ENCODE measurements around the gene SEMA6D. TPM values are rescaled to one million over a fixed set of nuclear protein-coding genes. Genes with fewer than 3 reads are reported as not detected.

The SEMA6D gene
- total RNA-seq, 1 experiment from 2014 or later: 0.91 TPM

GRCh38 chr15:47670365-47670764, 46.9 kb upstream of the SEMA6D start:
- POLR2A ChIA-PET (ENCODE audit: unreplicated experiment): no interaction called here
- Histone ChIP-seq H3K9me2 (replicated peaks; ENCODE audit: low read length) (no peaks in the 10 kb centered on the region), H3K36me3 (ENCODE audit: low read depth, low read length) (no peaks in the 10 kb centered on the region), H4K20me1 (ENCODE audit: low read length) (no peaks in the 10 kb centered on the region), H2AFZ (ENCODE audit: low read length) (no peak overlapping the region), H3F3A (ENCODE audit: low read length, unreplicated experiment) (no peaks in the 10 kb centered on the region), H3K9ac (ENCODE audit: low read length) (no peak overlapping the region), H3K27me3 (ENCODE audit: low read length) (no peaks in the 10 kb centered on the region), H3K4me3 (ENCODE audit: low read length) (no peak overlapping the region), H3K27ac (ENCODE audit: low read length) (no peak overlapping the region), H3K9me3 (ENCODE audit: low read length) (no peaks in the 10 kb centered on the region), H3K4me1 (ENCODE audit: insufficient read depth, low read length) (peaks cover 14% of the 10 kb centered on the region), H3K79me2 (ENCODE audit: low read length) (no peaks in the 10 kb centered on the region), H3K4me2 (ENCODE audit: low read length) (no peak overlapping the region)
- intact Hi-C loops (cut with micrococcal nuclease): no loop called here
- DNase-seq (no peak), ATAC-seq (no peak)
- no TSS peak for BruUV-seq (replicated peaks)
- CTCF ChIA-PET: no interaction called here
- TF ChIP-seq, protein P1, sequence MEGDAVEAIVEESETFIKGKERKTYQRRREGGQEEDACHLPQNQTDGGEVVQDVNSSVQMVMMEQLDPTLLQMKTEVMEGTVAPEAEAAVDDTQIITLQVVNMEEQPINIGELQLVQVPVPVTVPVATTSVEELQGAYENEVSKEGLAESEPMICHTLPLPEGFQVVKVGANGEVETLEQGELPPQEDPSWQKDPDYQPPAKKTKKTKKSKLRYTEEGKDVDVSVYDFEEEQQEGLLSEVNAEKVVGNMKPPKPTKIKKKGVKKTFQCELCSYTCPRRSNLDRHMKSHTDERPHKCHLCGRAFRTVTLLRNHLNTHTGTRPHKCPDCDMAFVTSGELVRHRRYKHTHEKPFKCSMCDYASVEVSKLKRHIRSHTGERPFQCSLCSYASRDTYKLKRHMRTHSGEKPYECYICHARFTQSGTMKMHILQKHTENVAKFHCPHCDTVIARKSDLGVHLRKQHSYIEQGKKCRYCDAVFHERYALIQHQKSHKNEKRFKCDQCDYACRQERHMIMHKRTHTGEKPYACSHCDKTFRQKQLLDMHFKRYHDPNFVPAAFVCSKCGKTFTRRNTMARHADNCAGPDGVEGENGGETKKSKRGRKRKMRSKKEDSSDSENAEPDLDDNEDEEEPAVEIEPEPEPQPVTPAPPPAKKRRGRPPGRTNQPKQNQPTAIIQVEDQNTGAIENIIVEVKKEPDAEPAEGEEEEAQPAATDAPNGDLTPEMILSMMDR (conservative IDR thresholded peaks at IDR 0.05; ENCODE audit: low read depth, low read length): no peak
- no peak for TF ChIP-seq EZH2phosphoT487 (IDR thresholded peaks at IDR 0.05; ENCODE audit: borderline replicate concordance, low read length)
- no peak for TF ChIP-seq EZH2 (IDR thresholded peaks at IDR 0.05; ENCODE audit: low read length, unreplicated experiment)

- Histone ChIP-seq H3F3A (ENCODE audit: low read length, unreplicated experiment) (no peaks in the 10 kb centered on the region), H3K4me3 (ENCODE audit: low read length) (no peak overlapping the region), H2AFZ (ENCODE audit: low read length) (no peak overlapping the region), H3K9ac (ENCODE audit: low read length) (no peak overlapping the region), H3K27me3 (ENCODE audit: low read length) (no peaks in the 10 kb centered on the region), H3K4me2 (ENCODE audit: low read length) (no peak overlapping the region), H3K27ac (ENCODE audit: low read length) (no peak overlapping the region), H3K36me3 (ENCODE audit: low read depth, low read length) (no peaks in the 10 kb centered on the region), H4K20me1 (ENCODE audit: low read length) (no peaks in the 10 kb centered on the region), H3K9me2 (replicated peaks; ENCODE audit: low read length) (no peaks in the 10 kb centered on the region), H3K79me2 (ENCODE audit: low read length) (no peaks in the 10 kb centered on the region), H3K9me3 (ENCODE audit: low read length) (no peaks in the 10 kb centered on the region), H3K4me1 (ENCODE audit: insufficient read depth, low read length) (no peaks in the 10 kb centered on the region)
- no peak for TF ChIP-seq EZH2phosphoT487 (IDR thresholded peaks at IDR 0.05; ENCODE audit: borderline replicate concordance, low read length)
- TF ChIP-seq EZH2 (IDR thresholded peaks at IDR 0.05; ENCODE audit: low read length, unreplicated experiment): no peak
- TF ChIP-seq, protein P1 (conservative IDR thresholded peaks at IDR 0.05; ENCODE audit: low read depth, low read length): no peak
- no TSS peak for BruUV-seq (replicated peaks)
- CTCF ChIA-PET: no interaction called here
- no peak for ATAC-seq
- POLR2A ChIA-PET (ENCODE audit: unreplicated experiment): no interaction called here
- no peak for DNase-seq
- intact Hi-C loops (cut with micrococcal nuclease): no loop called here
Observed at GRCh38 chr15:47673232-47673761, 44.0 kb upstream of the SEMA6D start.

DNA sequence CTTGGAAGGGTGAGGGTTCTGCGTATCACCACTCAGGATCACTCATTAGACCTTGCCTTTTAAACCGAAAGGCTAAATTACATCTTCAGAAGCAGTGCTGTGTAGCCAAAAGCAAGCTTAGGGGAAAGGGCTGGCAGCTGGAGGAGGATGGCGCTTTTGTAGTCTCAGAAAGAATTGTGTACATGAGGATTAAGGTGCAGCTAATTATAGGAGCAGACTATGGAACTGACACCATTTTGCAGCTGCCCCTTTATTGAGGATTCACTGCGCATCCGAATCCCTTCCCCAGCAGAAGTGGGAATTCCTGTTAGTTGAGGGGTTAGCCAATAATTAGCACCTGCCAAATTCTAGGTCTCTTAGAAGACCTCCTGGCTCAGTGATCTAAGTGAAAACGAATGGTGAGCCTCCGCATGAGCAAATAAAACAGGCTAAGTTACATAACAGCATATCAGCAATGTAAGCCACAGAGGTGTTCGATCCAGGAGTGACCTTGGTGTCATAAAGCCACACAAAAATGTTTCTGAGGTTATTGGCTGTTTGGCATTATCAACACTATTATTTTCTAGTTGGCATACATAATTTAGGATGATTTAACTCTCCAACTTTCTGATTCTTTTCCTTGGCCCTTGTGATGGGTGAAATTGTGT, 42.6 kb upstream of the SEMA6D start:
- TF ChIP-seq EZH2phosphoT487 (IDR thresholded peaks at IDR 0.05; ENCODE audit: borderline replicate concordance, low read length): no peak
- TF ChIP-seq EZH2 (IDR thresholded peaks at IDR 0.05; ENCODE audit: low read length, unreplicated experiment): no peak
- TF ChIP-seq, protein P1 (conservative IDR thresholded peaks at IDR 0.05; ENCODE audit: low read depth, low read length): no peak
- Histone ChIP-seq H3K9ac (ENCODE audit: low read length) (no peak overlapping the region), H3F3A (ENCODE audit: low read length, unreplicated experiment) (no peaks in the 10 kb centered on the region), H3K4me3 (ENCODE audit: low read length) (no peak overlapping the region), H3K79me2 (ENCODE audit: low read length) (no peaks in the 10 kb centered on the region), H3K36me3 (ENCODE audit: low read depth, low read length) (no peaks in the 10 kb centered on the region), H3K27me3 (ENCODE audit: low read length) (no peaks in the 10 kb centered on the region), H3K4me1 (ENCODE audit: insufficient read depth, low read length) (no peaks in the 10 kb centered on the region), H3K4me2 (ENCODE audit: low read length) (no peak overlapping the region), H3K27ac (ENCODE audit: low read length) (no peak overlapping the region), H2AFZ (ENCODE audit: low read length) (no peak overlapping the region), H3K9me3 (ENCODE audit: low read length) (no peaks in the 10 kb centered on the region), H4K20me1 (ENCODE audit: low read length) (no peaks in the 10 kb centered on the region), H3K9me2 (replicated peaks; ENCODE audit: low read length) (no peaks in the 10 kb centered on the region)
- intact Hi-C loops (cut with micrococcal nuclease): no loop called here
- ChIA-PET CTCF (no interaction called here), POLR2A (ENCODE audit: unreplicated experiment) (no interaction called here)
- no TSS peak for BruUV-seq (replicated peaks)
- DNase-seq: no peak
- ATAC-seq: no peak
